HepG2 (cell line): ENCODE results near the gene RAMP1.

Source experiments
- PHF8 ChIP-seq: sonication (generic); formaldehyde crosslinking; IDR thresholded peaks from 2 replicates; pipeline ENCODE4 v1.5.0; 2020; ENCODE audit warnings: missing genetic modification reagents
- SP1 ChIP-seq, 2 experiments: fragments of 450-650 bp in 1 of 2; sonication (generic) in 1 of 2; formaldehyde crosslinking in 1 of 2; IDR thresholded peaks; 2 replicates each; pipeline versions ENCODE4 v1.4.0 to v1.6.1; 2016 to 2020; ENCODE audit warnings: missing genetic modification reagents in 1 of 2
- ZNF776 ChIP-seq: sonication (generic); formaldehyde crosslinking; IDR thresholded peaks from 2 replicates; pipeline ENCODE4 v1.4.0; 2020; ENCODE audit warnings: mild to moderate bottlenecking, missing genetic modification reagents
- TF ChIP-seq, protein P1 (sequence below): sonication (generic); formaldehyde crosslinking; IDR thresholded peaks from 2 replicates; pipeline ENCODE4 v1.5.1; 2020; ENCODE audit warnings: missing genetic modification reagents, mild to moderate bottlenecking, borderline replicate concordance
- TF ChIP-seq, protein P2 (sequence below): sonication (generic); formaldehyde crosslinking; IDR thresholded peaks from 2 replicates; pipeline ENCODE4 v1.5.1; 2020; ENCODE audit warnings: missing genetic modification reagents, mild to moderate bottlenecking, borderline replicate concordance
- TF ChIP-seq, protein P3 (sequence below): sonication (generic); formaldehyde crosslinking; IDR thresholded peaks from 2 replicates; pipeline ENCODE4 v1.5.0; 2020; ENCODE audit warnings: mild to moderate bottlenecking, missing genetic modification reagents, moderate library complexity

DNA sequence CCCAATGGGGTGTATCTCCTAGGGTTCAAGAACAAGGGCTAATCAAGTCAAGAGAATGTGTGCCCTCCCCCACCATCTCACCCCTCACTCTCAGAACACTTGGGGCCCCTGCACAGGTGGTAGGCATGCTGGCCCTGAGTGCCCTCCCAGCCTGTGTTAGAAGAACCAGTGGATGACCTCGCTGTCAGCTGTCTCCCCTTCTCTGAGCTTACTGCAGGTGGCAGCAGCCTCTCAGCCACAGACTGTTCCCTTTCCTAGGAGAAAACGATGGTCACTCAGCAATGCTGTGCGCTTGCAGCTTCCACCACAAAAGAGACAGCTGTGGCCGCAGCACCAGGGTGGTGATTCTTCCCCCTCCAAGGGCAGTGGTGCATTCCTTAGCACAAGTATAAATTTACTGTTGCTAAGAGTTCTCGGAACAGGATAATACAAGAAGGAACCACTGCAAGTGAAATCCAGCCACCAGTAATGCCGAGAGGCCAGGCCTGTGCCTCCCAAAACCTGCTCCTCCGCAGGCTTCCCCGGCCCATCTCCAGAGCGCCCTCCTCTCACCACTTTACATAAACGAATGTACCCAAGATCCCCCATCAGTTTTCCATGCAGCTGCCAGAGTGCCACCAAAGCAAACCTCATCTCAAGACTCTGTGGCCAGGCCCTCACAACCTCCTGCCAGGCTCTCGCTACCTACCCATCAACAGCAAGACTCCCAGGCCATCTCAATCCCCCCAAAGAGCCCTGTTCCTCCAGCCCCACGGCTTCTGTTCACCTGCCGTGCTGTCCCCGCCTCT is 935 bp upstream of the RAMP1 start:
- TF ChIP-seq, protein P1, sequence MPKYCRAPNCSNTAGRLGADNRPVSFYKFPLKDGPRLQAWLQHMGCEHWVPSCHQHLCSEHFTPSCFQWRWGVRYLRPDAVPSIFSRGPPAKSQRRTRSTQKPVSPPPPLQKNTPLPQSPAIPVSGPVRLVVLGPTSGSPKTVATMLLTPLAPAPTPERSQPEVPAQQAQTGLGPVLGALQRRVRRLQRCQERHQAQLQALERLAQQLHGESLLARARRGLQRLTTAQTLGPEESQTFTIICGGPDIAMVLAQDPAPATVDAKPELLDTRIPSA, result no peak
- no peak for TF ChIP-seq SP1 (IDR thresholded peaks at IDR 0.05)
- no peak for TF ChIP-seq SP1 (CRISPR knock-in tag; IDR thresholded peaks at IDR 0.05)
- TF ChIP-seq PHF8 (CRISPR knock-in tag), result no peak
- TF ChIP-seq, protein P2, sequence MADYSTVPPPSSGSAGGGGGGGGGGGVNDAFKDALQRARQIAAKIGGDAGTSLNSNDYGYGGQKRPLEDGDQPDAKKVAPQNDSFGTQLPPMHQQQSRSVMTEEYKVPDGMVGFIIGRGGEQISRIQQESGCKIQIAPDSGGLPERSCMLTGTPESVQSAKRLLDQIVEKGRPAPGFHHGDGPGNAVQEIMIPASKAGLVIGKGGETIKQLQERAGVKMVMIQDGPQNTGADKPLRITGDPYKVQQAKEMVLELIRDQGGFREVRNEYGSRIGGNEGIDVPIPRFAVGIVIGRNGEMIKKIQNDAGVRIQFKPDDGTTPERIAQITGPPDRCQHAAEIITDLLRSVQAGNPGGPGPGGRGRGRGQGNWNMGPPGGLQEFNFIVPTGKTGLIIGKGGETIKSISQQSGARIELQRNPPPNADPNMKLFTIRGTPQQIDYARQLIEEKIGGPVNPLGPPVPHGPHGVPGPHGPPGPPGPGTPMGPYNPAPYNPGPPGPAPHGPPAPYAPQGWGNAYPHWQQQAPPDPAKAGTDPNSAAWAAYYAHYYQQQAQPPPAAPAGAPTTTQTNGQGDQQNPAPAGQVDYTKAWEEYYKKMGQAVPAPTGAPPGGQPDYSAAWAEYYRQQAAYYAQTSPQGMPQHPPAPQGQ, result no peak
- TF ChIP-seq ZNF776 (CRISPR knock-in tag), result no peak
- TF ChIP-seq, protein P3, sequence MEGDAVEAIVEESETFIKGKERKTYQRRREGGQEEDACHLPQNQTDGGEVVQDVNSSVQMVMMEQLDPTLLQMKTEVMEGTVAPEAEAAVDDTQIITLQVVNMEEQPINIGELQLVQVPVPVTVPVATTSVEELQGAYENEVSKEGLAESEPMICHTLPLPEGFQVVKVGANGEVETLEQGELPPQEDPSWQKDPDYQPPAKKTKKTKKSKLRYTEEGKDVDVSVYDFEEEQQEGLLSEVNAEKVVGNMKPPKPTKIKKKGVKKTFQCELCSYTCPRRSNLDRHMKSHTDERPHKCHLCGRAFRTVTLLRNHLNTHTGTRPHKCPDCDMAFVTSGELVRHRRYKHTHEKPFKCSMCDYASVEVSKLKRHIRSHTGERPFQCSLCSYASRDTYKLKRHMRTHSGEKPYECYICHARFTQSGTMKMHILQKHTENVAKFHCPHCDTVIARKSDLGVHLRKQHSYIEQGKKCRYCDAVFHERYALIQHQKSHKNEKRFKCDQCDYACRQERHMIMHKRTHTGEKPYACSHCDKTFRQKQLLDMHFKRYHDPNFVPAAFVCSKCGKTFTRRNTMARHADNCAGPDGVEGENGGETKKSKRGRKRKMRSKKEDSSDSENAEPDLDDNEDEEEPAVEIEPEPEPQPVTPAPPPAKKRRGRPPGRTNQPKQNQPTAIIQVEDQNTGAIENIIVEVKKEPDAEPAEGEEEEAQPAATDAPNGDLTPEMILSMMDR (CRISPR knock-in tag), result peak; percentile 97
